Kidney epithelial cell (primary cell): ENCODE data around the gene AKT3. TPM values are rescaled to one million over a fixed set of nuclear protein-coding genes. Genes with fewer than 3 reads are reported as not detected.
"Not testable (repeated sequence)": the region's sequence is repeated elsewhere in the genome, so short reads cannot be mapped to it uniquely, and the experiment has no call there.

Experiments used
- DNase-seq: peaks from one replicate; pipeline ENCODE4 v3.0.0-alpha.2; 2010; ENCODE audit warnings: low read depth
- H3K27me3 ChIP-seq: 2 replicates; pipeline ENCODE4 v1.6.0; 2011; ENCODE audit warnings: low read length; ENCODE audit not compliant: control insufficient read depth, insufficient read depth
- H3K36me3 ChIP-seq: 2 replicates; pipeline ENCODE4 v1.5.1; 2011; ENCODE audit warnings: low read length; ENCODE audit not compliant: control insufficient read depth, insufficient read depth
- H3K4me3 ChIP-seq: 2 replicates; pipeline ENCODE4 v1.5.1; 2011; ENCODE audit warnings: low read depth, mild to moderate bottlenecking, control low read depth, low read length
- CTCF ChIP-seq: IDR thresholded peaks from 2 replicates; pipeline ENCODE4 v1.5.1; 2011; ENCODE audit warnings: mild to moderate bottlenecking, moderate library complexity, low read length, control low read depth, inconsistent platforms; ENCODE audit not compliant: insufficient read depth, poor library complexity, severe bottlenecking
- total RNA-seq: library from RNA; depleted of rRNA; stranded (reverse); fragments of >200 nt; gene quantifications from 2 replicates; pipeline ENCODE4 v1.2.3, GENCODE V29; 2015

AKT3 gene
- total RNA-seq, 1 donor from 2014 or later, result 13.1 TPM

DNA sequence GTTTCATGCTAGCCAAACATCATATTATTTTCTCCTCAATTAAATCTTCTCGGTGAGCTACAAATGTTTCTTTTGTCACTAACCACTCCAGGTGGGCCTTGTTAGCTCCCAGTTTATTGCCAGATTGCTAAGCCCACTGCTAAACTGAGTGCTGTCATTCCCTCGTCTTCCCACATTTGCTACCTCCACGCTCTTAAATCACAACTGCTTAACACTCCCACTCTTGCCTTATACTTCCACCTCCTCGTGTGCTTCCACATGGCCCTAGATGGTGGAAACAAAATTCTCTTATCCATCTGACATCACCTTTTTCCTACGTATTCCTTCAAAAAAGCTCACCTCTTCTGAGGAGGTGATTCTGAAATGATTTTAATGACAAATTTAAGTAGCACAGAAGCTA is 34.6 kb upstream of the AKT3 start:
- TF ChIP-seq CTCF, result no peak
- no peak overlapping the region for H3K4me3 ChIP-seq
- no peaks in the 10 kb centered on the region for H3K27me3 ChIP-seq
- H3K36me3 ChIP-seq, result no peaks in the 10 kb centered on the region
- DNase-seq, result no peak

DNA sequence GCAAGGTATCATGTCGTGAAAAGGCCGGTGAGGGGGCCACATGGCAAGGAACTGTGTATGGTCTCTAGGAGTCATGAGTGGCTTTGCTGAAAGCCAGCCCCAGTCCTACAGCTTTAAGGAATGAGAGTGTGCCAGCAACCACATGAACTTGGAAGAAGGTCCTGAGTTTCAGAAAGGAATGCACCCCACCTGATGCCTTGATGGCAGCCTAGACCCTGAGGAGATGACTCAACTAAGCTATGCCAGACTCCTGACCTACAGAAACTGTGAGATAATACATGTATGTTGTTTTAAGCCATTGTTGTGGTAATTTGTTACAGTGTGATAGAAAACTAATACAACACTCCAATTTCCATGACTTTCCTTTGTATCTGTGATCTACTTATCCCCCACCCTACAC is 33.5 kb upstream of the AKT3 start:
- no peak for TF ChIP-seq CTCF
- peak; percentile 52 for DNase-seq
- H3K27me3 ChIP-seq, result no peaks in the 10 kb centered on the region
- no peaks in the 10 kb centered on the region for H3K36me3 ChIP-seq
- H3K4me3 ChIP-seq, result no peak overlapping the region

DNA sequence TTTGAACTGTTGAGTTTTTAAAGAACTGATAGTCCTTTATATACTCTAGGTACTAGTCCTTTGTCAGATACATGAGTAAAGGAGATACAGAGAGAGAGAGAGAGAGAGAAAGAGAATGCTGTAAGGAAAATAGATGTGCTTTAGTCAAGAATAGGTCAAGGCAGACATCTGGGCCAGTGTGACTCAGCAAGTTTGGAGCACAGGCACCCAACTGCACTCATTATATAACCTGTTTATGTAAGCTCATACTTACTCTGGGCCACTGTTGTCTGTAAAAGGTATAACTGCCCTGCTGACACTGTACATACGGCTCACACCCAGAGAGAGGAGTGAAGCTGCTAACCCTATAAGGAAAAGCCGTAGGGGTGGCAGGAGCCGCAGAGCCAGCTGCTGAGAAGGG is 32.2 kb upstream of the AKT3 start:
- DNase-seq, result no peak
- no peaks in the 10 kb centered on the region for H3K27me3 ChIP-seq
- no peak for TF ChIP-seq CTCF

GRCh38 chr1:243877058-243877457 is 27.0 kb upstream of the AKT3 start:
- DNase-seq, H3K4me3 ChIP-seq, H3K27me3 ChIP-seq, H3K36me3 ChIP-seq: not testable (repeated sequence)

More for the DNA sequence above, 32.2 kb upstream of the AKT3 start:
- H3K36me3 ChIP-seq, result no peaks in the 10 kb centered on the region
- no peak overlapping the region for H3K4me3 ChIP-seq

DNA sequence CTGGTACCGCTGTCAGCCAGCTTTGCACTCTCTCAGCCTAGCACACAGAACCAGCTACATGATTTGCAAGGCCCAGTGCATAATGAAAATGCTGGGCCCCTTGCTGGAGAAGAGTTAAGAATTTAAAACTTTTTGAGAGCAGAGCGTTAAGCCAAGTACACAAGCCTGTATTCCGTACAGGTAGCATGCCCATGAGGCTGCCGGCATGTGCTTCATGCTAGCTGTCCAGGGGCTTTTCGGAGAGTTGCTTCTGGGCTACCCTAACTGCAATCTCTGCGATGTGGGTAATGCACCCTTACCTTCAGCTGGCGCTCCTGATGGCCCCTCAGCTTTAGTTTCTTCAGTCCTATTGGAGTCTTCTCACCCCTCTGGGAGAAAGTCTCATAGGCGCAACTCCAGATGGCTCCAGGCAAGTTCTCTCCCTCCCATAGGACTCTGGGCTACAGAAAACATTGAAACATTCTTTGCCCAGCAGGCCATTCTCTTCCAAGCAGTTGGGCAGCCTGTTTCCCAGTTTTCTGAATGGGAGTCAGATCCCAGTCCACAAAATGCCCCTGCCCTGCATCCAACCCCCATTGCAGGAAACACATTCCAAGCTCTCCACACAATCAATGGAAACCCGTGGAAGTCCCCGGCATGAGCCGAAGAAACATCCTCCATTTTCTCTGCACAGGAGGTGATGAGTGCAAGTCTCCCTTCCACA is 5.7 kb upstream of the AKT3 start:
- DNase-seq, result no peak
- H3K27me3 ChIP-seq, result peaks cover 3% of the 10 kb centered on the region
- no peak for TF ChIP-seq CTCF
- no peak overlapping the region for H3K4me3 ChIP-seq
- no peaks in the 10 kb centered on the region for H3K36me3 ChIP-seq

DNA sequence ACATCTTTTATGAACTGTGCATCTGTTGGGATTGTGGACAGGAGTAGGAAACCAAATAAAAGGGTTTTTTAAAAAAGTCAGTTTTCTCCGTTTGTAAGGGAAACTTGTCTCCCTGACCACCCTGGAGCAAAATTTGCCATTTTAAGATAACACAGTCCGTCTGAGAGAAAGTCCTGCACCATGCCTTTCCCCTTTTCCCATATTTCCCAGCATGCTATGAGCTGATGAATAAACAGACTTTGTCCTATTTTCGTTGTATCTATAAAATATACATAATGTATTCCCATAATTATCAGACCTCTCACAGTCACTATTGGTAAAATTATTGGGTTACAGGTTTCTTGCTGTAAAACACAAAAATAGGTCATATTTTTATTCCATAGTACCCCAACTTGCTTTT is 1.7 kb upstream of the AKT3 start:
- TF ChIP-seq CTCF, result no peak
- no peaks in the 10 kb centered on the region for H3K27me3 ChIP-seq
- H3K36me3 ChIP-seq, result no peaks in the 10 kb centered on the region
- DNase-seq, result no peak
- H3K4me3 ChIP-seq, result no peak overlapping the region
